Activated T-helper 1 cell treated with anti-CD3 and anti-CD28 coated beads, Interleukin-12 subunit alpha, Interleukin-12 subunit beta, Interleukin-2, Interleukin-4 antibody, amounts not matched to agents 30 ng/mL and 10 ng/mL and 1 ng/mL, durations not matched to agents 14 hours and 24 hours and 36 hours (primary cell): ENCODE data around the gene NPHP3. TPM values are rescaled to one million over a fixed set of nuclear protein-coding genes. Genes with fewer than 3 reads are reported as not detected.
"Not testable (repeated sequence)": the region's sequence is repeated elsewhere in the genome, so short reads cannot be mapped to it uniquely, and the experiment has no call there.

Experiments used
- DNase-seq: peaks from one replicate; pipeline ENCODE4 v3.0.0; 2021; ENCODE audit warnings: low spot score
- H3K27ac Mint-ChIP-seq: one replicate; pipeline ENCODE4 v1.8.0; 2021; ENCODE audit warnings: mild to moderate bottlenecking, mixed read lengths
- H3K27me3 Mint-ChIP-seq: one replicate; pipeline ENCODE4 v1.8.0; 2022; ENCODE audit warnings: mild to moderate bottlenecking, moderate library complexity, mixed read lengths; ENCODE audit not compliant: insufficient read depth
- H3K36me3 Mint-ChIP-seq: one replicate; pipeline ENCODE4 v1.8.0; 2021; ENCODE audit warnings: low read depth, mixed read lengths
- H3K4me1 Mint-ChIP-seq: one replicate; pipeline ENCODE4 v1.8.0; 2021; ENCODE audit warnings: low read depth, mixed read lengths
- H3K4me3 Mint-ChIP-seq: one replicate; pipeline ENCODE4 v1.8.0; 2021; ENCODE audit warnings: mild to moderate bottlenecking, moderate library complexity, mixed read lengths
- H3K9me3 Mint-ChIP-seq: one replicate; pipeline ENCODE4 v1.8.0; 2021; ENCODE audit warnings: mixed read lengths
- intact Hi-C: fragments of 100-400 bp; cut with micrococcal nuclease; formaldehyde crosslinking; loops from one replicate; pipeline ENCODE4 v1.15.1; 2024
- total RNA-seq: library from RNA; stranded (reverse); gene quantifications from 2 replicates; pipeline ENCODE4 v1.2.3, GENCODE V29; 2022

NPHP3 gene
- 14.4 and 17.0 TPM in 2 replicates for total RNA-seq

GRCh38 chr3:132722165-132723023, at the start of gene NPHP3:
Gene NPHP3 (minus strand): TSS chr3:132722409. CDS start chr3:132722355, 54 bp downstream.
- H3K36me3 Mint-ChIP-seq: peaks cover 14% of the 10 kb centered on the region
- intact Hi-C loops: loop anchor here (1.0 to 10.0 kb wide), 12 partner anchors 62 to 1764 kb away; partner anchors contain the start of genes CDV3, CEP63, DNAJC13 and MRPL3

GRCh38 chr3:132758740-132759139, 36.5 kb upstream of the NPHP3 start:
- Mint-ChIP-seq H3K27me3 (no peaks in the 10 kb centered on the region), H3K27ac (no peak overlapping the region), H3K36me3 (no peaks in the 10 kb centered on the region), H3K4me1 (no peaks in the 10 kb centered on the region), H3K4me3 (no peak overlapping the region), H3K9me3 (no peaks in the 10 kb centered on the region)
- intact Hi-C loops: no loop called here
- no peak for DNase-seq

More at GRCh38 chr3:132722165-132723023, at the start of gene NPHP3:
- peak within 1 kb of the TSS; percentile 91 for H3K27ac Mint-ChIP-seq
- peaks cover 4% of the 10 kb centered on the region for H3K27me3 Mint-ChIP-seq
- DNase-seq: peak; percentile 85
- H3K4me1 Mint-ChIP-seq: peaks cover 36% of the 10 kb centered on the region
- H3K9me3 Mint-ChIP-seq: no peaks in the 10 kb centered on the region
- H3K4me3 Mint-ChIP-seq: peak within 1 kb of the TSS; percentile 95

- intact Hi-C loops: no loop called here
- Mint-ChIP-seq H3K36me3 (no peaks in the 10 kb centered on the region), H3K27me3 (peaks cover 6% of the 10 kb centered on the region), H3K9me3 (no peaks in the 10 kb centered on the region), H3K27ac (no peak overlapping the region), H3K4me1 (no peaks in the 10 kb centered on the region), H3K4me3 (no peak overlapping the region)
- DNase-seq: no peak
Observed at GRCh38 chr3:132756108-132756650, 34.0 kb upstream of the NPHP3 start.

GRCh38 chr3:132753946-132754345, 31.7 kb upstream of the NPHP3 start:
- Mint-ChIP-seq H3K4me3 (no peak overlapping the region), H3K36me3 (no peaks in the 10 kb centered on the region), H3K9me3 (no peaks in the 10 kb centered on the region), H3K27me3 (peaks cover 12% of the 10 kb centered on the region), H3K4me1 (no peaks in the 10 kb centered on the region), H3K27ac (no peak overlapping the region)
- no peak for DNase-seq
- intact Hi-C loops: no loop called here

- Mint-ChIP-seq H3K9me3 (no peaks in the 10 kb centered on the region), H3K36me3 (no peaks in the 10 kb centered on the region)
Observed at GRCh38 chr3:132749786-132750185, 27.6 kb upstream of the NPHP3 start.

GRCh38 chr3:132746720-132747119, 24.5 kb upstream of the NPHP3 start:
- H3K36me3 Mint-ChIP-seq, intact Hi-C loops, H3K27ac Mint-ChIP-seq, DNase-seq, H3K4me1 Mint-ChIP-seq, H3K9me3 Mint-ChIP-seq, H3K4me3 Mint-ChIP-seq: not testable (repeated sequence)
- H3K27me3 Mint-ChIP-seq: peaks cover 19% of the 10 kb centered on the region

More at GRCh38 chr3:132749786-132750185, 27.6 kb upstream of the NPHP3 start:
- Mint-ChIP-seq H3K27me3 (peaks cover 14% of the 10 kb centered on the region), H3K4me1 (no peaks in the 10 kb centered on the region), H3K4me3 (no peak overlapping the region), H3K27ac (no peak overlapping the region)
- intact Hi-C loops: no loop called here
- no peak for DNase-seq

- H3K36me3 Mint-ChIP-seq: no peaks in the 10 kb centered on the region
- H3K27ac Mint-ChIP-seq: no peak overlapping the region
- H3K4me3 Mint-ChIP-seq: no peak overlapping the region
- intact Hi-C loops: no loop called here
- no peaks in the 10 kb centered on the region for H3K9me3 Mint-ChIP-seq
- peaks cover 23% of the 10 kb centered on the region for H3K27me3 Mint-ChIP-seq
- no peak for DNase-seq
- H3K4me1 Mint-ChIP-seq: no peaks in the 10 kb centered on the region
Observed at GRCh38 chr3:132738314-132738713, 16.1 kb upstream of the NPHP3 start.

GRCh38 chr3:132735589-132735988, 13.4 kb upstream of the NPHP3 start:
- H3K4me1 Mint-ChIP-seq: no peaks in the 10 kb centered on the region
- H3K27me3 Mint-ChIP-seq: peaks cover 27% of the 10 kb centered on the region
- no peak overlapping the region for H3K27ac Mint-ChIP-seq
- no peaks in the 10 kb centered on the region for H3K36me3 Mint-ChIP-seq
- DNase-seq: no peak
- H3K4me3 Mint-ChIP-seq: no peak overlapping the region
- no peaks in the 10 kb centered on the region for H3K9me3 Mint-ChIP-seq
- intact Hi-C loops: no loop called here

GRCh38 chr3:132730891-132731580, 8.8 kb upstream of the NPHP3 start:
- Mint-ChIP-seq H3K36me3 (no peaks in the 10 kb centered on the region), H3K27me3 (peaks cover 50% of the 10 kb centered on the region), H3K4me3 (no peak overlapping the region), H3K4me1 (no peaks in the 10 kb centered on the region), H3K27ac (no peak overlapping the region), H3K9me3 (no peaks in the 10 kb centered on the region)
- DNase-seq: no peak
- intact Hi-C loops: loop anchor here (1.0 kb wide), 1 partner anchor 692 kb away; no protein-coding TSS in a partner anchor

GRCh38 chr3:132726341-132726823, 4.2 kb upstream of the NPHP3 start:
- Mint-ChIP-seq H3K4me3 (no peak overlapping the region), H3K4me1 (peaks cover 14% of the 10 kb centered on the region), H3K27ac (no peak overlapping the region), H3K27me3 (peaks cover 29% of the 10 kb centered on the region), H3K36me3 (peaks cover 1% of the 10 kb centered on the region), H3K9me3 (no peaks in the 10 kb centered on the region)
- no peak for DNase-seq
- intact Hi-C loops: loop anchor here (1.0 to 10.0 kb wide), 8 partner anchors 321 to 1488 kb away; no protein-coding TSS in a partner anchor

- no peaks in the 10 kb centered on the region for H3K9me3 Mint-ChIP-seq
- H3K27ac Mint-ChIP-seq: peak overlapping the region; percentile 27
- H3K27me3 Mint-ChIP-seq: peaks cover 10% of the 10 kb centered on the region
- peaks cover 13% of the 10 kb centered on the region for H3K36me3 Mint-ChIP-seq
- DNase-seq: no peak
- H3K4me1 Mint-ChIP-seq: peaks cover 34% of the 10 kb centered on the region
- intact Hi-C loops: loop anchor here (2.0 to 10.0 kb wide), 6 partner anchors 371 to 1764 kb away; partner anchors contain the start of genes CEP63 and MRPL3
- H3K4me3 Mint-ChIP-seq: peak overlapping the region; percentile 81
Observed at GRCh38 chr3:132723024-132723950, 1.1 kb upstream of the NPHP3 start.
